ENCODE results near the gene CYBC1.

DNA sequence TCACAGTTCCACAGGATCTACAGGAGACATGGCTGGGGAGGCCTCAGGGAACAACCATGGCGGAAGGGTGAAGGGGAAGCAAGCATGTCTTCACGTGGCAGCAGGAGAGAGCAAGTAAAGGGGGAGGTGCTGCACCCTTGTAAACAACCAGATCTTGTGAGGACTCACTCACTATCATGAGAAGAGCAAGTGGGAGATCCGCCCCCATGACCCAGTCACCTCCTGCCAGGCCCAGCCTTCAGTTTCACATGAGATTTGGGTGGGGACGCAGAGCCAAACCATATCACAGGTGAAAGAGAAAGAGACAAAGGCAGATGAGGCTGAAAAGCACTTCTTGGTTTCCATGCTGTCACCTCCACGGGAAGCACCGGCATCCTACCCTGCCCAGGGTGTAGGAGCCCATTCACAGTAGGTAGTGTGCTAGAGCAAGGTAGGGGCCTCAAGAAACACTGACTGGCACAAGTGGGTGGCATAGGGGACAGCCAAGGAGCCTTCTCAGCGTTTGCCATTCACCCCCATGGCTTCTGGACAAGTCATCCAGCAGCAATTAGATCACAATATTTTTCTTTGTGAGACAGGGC, 14.6 kb upstream of the CYBC1 start:
- TF ChIP-seq EP300 (IDR thresholded peaks at IDR 0.05) (no peak), POLR2A (IDR thresholded peaks at IDR 0.05) (no peak)
- TF ChIP-seq, protein P1, sequence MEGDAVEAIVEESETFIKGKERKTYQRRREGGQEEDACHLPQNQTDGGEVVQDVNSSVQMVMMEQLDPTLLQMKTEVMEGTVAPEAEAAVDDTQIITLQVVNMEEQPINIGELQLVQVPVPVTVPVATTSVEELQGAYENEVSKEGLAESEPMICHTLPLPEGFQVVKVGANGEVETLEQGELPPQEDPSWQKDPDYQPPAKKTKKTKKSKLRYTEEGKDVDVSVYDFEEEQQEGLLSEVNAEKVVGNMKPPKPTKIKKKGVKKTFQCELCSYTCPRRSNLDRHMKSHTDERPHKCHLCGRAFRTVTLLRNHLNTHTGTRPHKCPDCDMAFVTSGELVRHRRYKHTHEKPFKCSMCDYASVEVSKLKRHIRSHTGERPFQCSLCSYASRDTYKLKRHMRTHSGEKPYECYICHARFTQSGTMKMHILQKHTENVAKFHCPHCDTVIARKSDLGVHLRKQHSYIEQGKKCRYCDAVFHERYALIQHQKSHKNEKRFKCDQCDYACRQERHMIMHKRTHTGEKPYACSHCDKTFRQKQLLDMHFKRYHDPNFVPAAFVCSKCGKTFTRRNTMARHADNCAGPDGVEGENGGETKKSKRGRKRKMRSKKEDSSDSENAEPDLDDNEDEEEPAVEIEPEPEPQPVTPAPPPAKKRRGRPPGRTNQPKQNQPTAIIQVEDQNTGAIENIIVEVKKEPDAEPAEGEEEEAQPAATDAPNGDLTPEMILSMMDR (IDR thresholded peaks at IDR 0.05) = no peak
